Mesendoderm (in vitro differentiated cells): Measurements from ENCODE around the gene ABCC2.

ENCODE experiments used
- DNase-seq: peaks from one replicate; pipeline ENCODE4 v3.0.0; 2013
- H2AK5ac ChIP-seq: 2 replicates; pipeline ENCODE4 v1.6.1; 2013; ENCODE audit warnings: low read length, inconsistent platforms
- H2BK120ac ChIP-seq: 2 replicates; pipeline ENCODE4 v1.6.1; 2013; ENCODE audit warnings: low read depth, mild to moderate bottlenecking, low read length, moderate library complexity, mixed read lengths
- H2BK15ac ChIP-seq: replicated peaks from 2 replicates; pipeline ENCODE4 v1.6.1; 2013; ENCODE audit warnings: low read depth, mild to moderate bottlenecking, moderate library complexity
- H2BK5ac ChIP-seq: 2 replicates; pipeline ENCODE4 v1.6.1; 2013; ENCODE audit warnings: low read length, inconsistent platforms
- H3K18ac ChIP-seq: 2 replicates; pipeline ENCODE4 v1.6.1; 2013; ENCODE audit warnings: mild to moderate bottlenecking, low read length, mixed read lengths
- H3K23ac ChIP-seq: one replicate; pipeline ENCODE4 v1.6.1; 2013; ENCODE audit warnings: low read length
- H3K27ac ChIP-seq: 2 replicates; pipeline ENCODE4 v1.5.1; 2013; ENCODE audit warnings: low read depth, mild to moderate bottlenecking, inconsistent platforms, low read length, moderate library complexity
- H3K27me3 ChIP-seq: 2 replicates; pipeline ENCODE4 v1.6.1; 2013; ENCODE audit warnings: low read length, control low read depth, mild to moderate bottlenecking, inconsistent platforms; ENCODE audit not compliant: insufficient read depth, poor library complexity
- H3K36me3 ChIP-seq: 2 replicates; pipeline ENCODE4 v1.6.1; 2013; ENCODE audit warnings: low read length, inconsistent platforms; ENCODE audit not compliant: control insufficient read depth, insufficient read depth
- H3K4ac ChIP-seq: one replicate; pipeline ENCODE4 v1.6.1; 2013; ENCODE audit warnings: low read depth, mild to moderate bottlenecking, low read length, moderate library complexity
- H3K4me1 ChIP-seq: 2 replicates; pipeline ENCODE4 v1.6.1; 2013; ENCODE audit warnings: low read depth, low read length, inconsistent platforms; ENCODE audit not compliant: control insufficient read depth
- H3K4me2 ChIP-seq: 2 replicates; pipeline ENCODE4 v1.6.1; 2013; ENCODE audit warnings: low read length
- H3K4me3 ChIP-seq: 2 replicates; pipeline ENCODE4 v1.5.1; 2013; ENCODE audit warnings: mild to moderate bottlenecking, low read length
- H3K56ac ChIP-seq: one replicate; pipeline ENCODE4 v1.6.1; 2013; ENCODE audit warnings: low read length
- H3K79me1 ChIP-seq: 2 replicates; pipeline ENCODE4 v1.6.1; 2013; ENCODE audit warnings: low read length, inconsistent platforms
- H3K79me2 ChIP-seq: 2 replicates; pipeline ENCODE4 v1.6.1; 2013; ENCODE audit warnings: mild to moderate bottlenecking, low read length; ENCODE audit not compliant: control insufficient read depth, insufficient read depth
- H3K9ac ChIP-seq: 2 replicates; pipeline ENCODE4 v1.6.1; 2013; ENCODE audit warnings: low read length, inconsistent platforms
- H4K5ac ChIP-seq: one replicate; pipeline ENCODE4 v1.6.1; 2013; ENCODE audit warnings: low read length
- H4K8ac ChIP-seq: one replicate; pipeline ENCODE4 v1.6.1; 2013; ENCODE audit warnings: low read depth, mild to moderate bottlenecking, control low read depth, low read length, moderate library complexity
- WGBS: extraction: QIAGEN DNeasy Blood & Tissue Kit; methylation state at CpG from one replicate; pipeline ENCODE4 v1.1.7; 2013; ENCODE audit warnings: low lambda C conversion rate, missing lambda C conversion rate; ENCODE audit not compliant: insufficient coverage; ENCODE audit errors: extremely low coverage; 5-methylcytosine and 5-hydroxymethylcytosine counted together

The ABCC2 gene

GRCh38 chr10:99806091-99806490, 23.7 kb downstream of the ABCC2 start:
- Histone ChIP-seq H3K4me2 (no peak overlapping the region), H2BK5ac (no peak overlapping the region)
- WGBS, result no CpG with 5 or more reads among the region's 3 CpGs

GRCh38 chr10:99807786-99808185, 25.3 kb downstream of the ABCC2 start:
- H3K4me2 ChIP-seq, result no peak overlapping the region
- no peak overlapping the region for H3K18ac ChIP-seq
- no peaks in the 10 kb centered on the region for H3K79me2 ChIP-seq
- no peak overlapping the region for H2BK15ac ChIP-seq
- H3K27ac ChIP-seq, result no peak overlapping the region
- H2AK5ac ChIP-seq, result no peak overlapping the region
- H3K4me1 ChIP-seq, result no peaks in the 10 kb centered on the region
- H3K79me1 ChIP-seq, result no peaks in the 10 kb centered on the region
- H3K4me3 ChIP-seq, result no peak overlapping the region
- no peak for DNase-seq
- no peak overlapping the region for H3K4ac ChIP-seq
- H4K5ac ChIP-seq, result no peak overlapping the region
- no peak overlapping the region for H3K9ac ChIP-seq
- no peak overlapping the region for H2BK5ac ChIP-seq
- no peaks in the 10 kb centered on the region for H3K27me3 ChIP-seq
- no peak overlapping the region for H4K8ac ChIP-seq
- no peak overlapping the region for H2BK120ac ChIP-seq
- WGBS, result no CpG with 5 or more reads among the region's 2 CpGs
- H3K36me3 ChIP-seq, result no peaks in the 10 kb centered on the region
- no peak overlapping the region for H3K23ac ChIP-seq
- H3K56ac ChIP-seq, result no peak overlapping the region

More at GRCh38 chr10:99806091-99806490, 23.7 kb downstream of the ABCC2 start:
- no peak overlapping the region for H3K4me3 ChIP-seq
- H4K5ac ChIP-seq, result no peak overlapping the region
- H3K27me3 ChIP-seq, result no peaks in the 10 kb centered on the region
- H2BK15ac ChIP-seq, result no peak overlapping the region
- no peak overlapping the region for H2AK5ac ChIP-seq
- no peak overlapping the region for H2BK120ac ChIP-seq
- H3K4ac ChIP-seq, result no peak overlapping the region
- H3K9ac ChIP-seq, result no peak overlapping the region
- no peaks in the 10 kb centered on the region for H3K36me3 ChIP-seq
- H3K27ac ChIP-seq, result no peak overlapping the region
- no peak overlapping the region for H3K56ac ChIP-seq
- no peak overlapping the region for H3K23ac ChIP-seq
- no peaks in the 10 kb centered on the region for H3K79me2 ChIP-seq
- H3K4me1 ChIP-seq, result no peaks in the 10 kb centered on the region
- no peak overlapping the region for H4K8ac ChIP-seq
- no peak for DNase-seq
- H3K79me1 ChIP-seq, result no peaks in the 10 kb centered on the region
- no peak overlapping the region for H3K18ac ChIP-seq

DNA sequence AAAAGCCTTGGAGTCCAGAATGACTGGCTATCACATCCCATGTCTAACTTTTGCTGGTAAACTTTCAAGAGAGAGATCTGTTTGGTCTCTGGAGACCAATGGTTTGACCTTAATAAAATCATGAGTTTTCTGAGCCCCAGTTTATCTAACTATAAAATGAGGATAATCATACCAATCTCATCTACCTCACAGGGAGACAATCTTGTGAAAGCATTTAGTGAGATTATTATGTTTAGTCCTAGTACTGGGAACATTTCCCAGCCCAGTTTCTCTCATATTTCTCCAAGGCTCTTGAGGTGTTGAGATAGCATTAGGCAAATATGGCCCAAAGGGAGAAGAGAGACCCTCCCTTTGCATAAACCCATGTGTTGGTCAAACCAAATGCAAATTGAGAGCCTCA, 25.8 kb downstream of the ABCC2 start:
- no peaks in the 10 kb centered on the region for H3K27me3 ChIP-seq
- no peak overlapping the region for H3K56ac ChIP-seq
- H2AK5ac ChIP-seq, result no peak overlapping the region
- no peaks in the 10 kb centered on the region for H3K79me2 ChIP-seq
- H3K18ac ChIP-seq, result no peak overlapping the region
- H3K79me1 ChIP-seq, result no peaks in the 10 kb centered on the region
- H3K4me3 ChIP-seq, result no peak overlapping the region
- no peak overlapping the region for H3K27ac ChIP-seq
- H2BK120ac ChIP-seq, result no peak overlapping the region
- H3K4me2 ChIP-seq, result no peak overlapping the region
- no peak overlapping the region for H3K23ac ChIP-seq
- no peaks in the 10 kb centered on the region for H3K36me3 ChIP-seq
- no peak overlapping the region for H2BK15ac ChIP-seq
- no peak overlapping the region for H3K4ac ChIP-seq
- no peak overlapping the region for H4K5ac ChIP-seq
- no peak for DNase-seq
- H4K8ac ChIP-seq, result no peak overlapping the region
- H3K4me1 ChIP-seq, result no peaks in the 10 kb centered on the region
- H3K9ac ChIP-seq, result no peak overlapping the region
- no peak overlapping the region for H2BK5ac ChIP-seq

DNA sequence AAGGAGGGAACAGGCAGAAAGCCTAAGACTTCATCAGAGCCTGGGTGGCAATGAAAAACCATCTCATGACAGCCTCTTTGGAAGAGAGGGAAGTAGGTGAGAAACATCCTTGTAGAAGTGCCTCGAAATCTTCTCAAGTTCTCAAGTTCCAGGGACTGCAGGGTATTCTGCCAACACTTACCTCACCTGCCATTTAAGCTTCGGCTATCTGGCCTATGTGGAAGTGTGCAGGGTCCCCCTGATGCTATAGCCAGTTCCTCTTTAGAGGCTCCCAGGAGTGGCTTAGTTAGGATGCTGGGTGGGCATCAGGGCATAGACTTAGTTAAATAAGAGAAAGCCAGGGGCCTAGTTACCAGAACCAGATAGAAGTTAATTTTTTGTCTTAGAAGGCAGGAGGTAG, 27.0 kb downstream of the ABCC2 start:
- no peak for DNase-seq
- no peak overlapping the region for H3K4me3 ChIP-seq
- H2BK15ac ChIP-seq, result no peak overlapping the region
- no peak overlapping the region for H2BK120ac ChIP-seq
- H3K9ac ChIP-seq, result no peak overlapping the region
- H3K18ac ChIP-seq, result no peak overlapping the region
- no CpG with 5 or more reads among the region's 2 CpGs for WGBS
- no peaks in the 10 kb centered on the region for H3K4me1 ChIP-seq
- H3K27ac ChIP-seq, result no peak overlapping the region
- H3K36me3 ChIP-seq, result no peaks in the 10 kb centered on the region
- H3K4me2 ChIP-seq, result no peak overlapping the region
- no peak overlapping the region for H3K56ac ChIP-seq
- no peak overlapping the region for H4K8ac ChIP-seq
- H2BK5ac ChIP-seq, result no peak overlapping the region
- H3K79me1 ChIP-seq, result no peaks in the 10 kb centered on the region
- no peak overlapping the region for H3K4ac ChIP-seq
- H4K5ac ChIP-seq, result no peak overlapping the region
- no peak overlapping the region for H2AK5ac ChIP-seq
- H3K23ac ChIP-seq, result no peak overlapping the region
- H3K79me2 ChIP-seq, result no peaks in the 10 kb centered on the region
- H3K27me3 ChIP-seq, result no peaks in the 10 kb centered on the region

- H3K9ac ChIP-seq, result no peak overlapping the region
- no peak overlapping the region for H2BK5ac ChIP-seq
- no peaks in the 10 kb centered on the region for H3K27me3 ChIP-seq
- no peak overlapping the region for H3K23ac ChIP-seq
- H3K4me1 ChIP-seq, result no peaks in the 10 kb centered on the region
- H3K36me3 ChIP-seq, result no peaks in the 10 kb centered on the region
- H4K8ac ChIP-seq, result no peak overlapping the region
- H2AK5ac ChIP-seq, result no peak overlapping the region
- no peaks in the 10 kb centered on the region for H3K79me2 ChIP-seq
- DNase-seq, result no peak
- H3K4me2 ChIP-seq, result no peak overlapping the region
- H4K5ac ChIP-seq, result no peak overlapping the region
- no peaks in the 10 kb centered on the region for H3K79me1 ChIP-seq
- H3K56ac ChIP-seq, result no peak overlapping the region
- no CpG with 5 or more reads among the region's 7 CpGs for WGBS
- H2BK15ac ChIP-seq, result no peak overlapping the region
- H3K27ac ChIP-seq, result no peak overlapping the region
- no peak overlapping the region for H3K18ac ChIP-seq
- no peak overlapping the region for H3K4me3 ChIP-seq
- H3K4ac ChIP-seq, result no peak overlapping the region
- no peak overlapping the region for H2BK120ac ChIP-seq
Observed at GRCh38 chr10:99809931-99810615, 27.6 kb downstream of the ABCC2 start.

DNA sequence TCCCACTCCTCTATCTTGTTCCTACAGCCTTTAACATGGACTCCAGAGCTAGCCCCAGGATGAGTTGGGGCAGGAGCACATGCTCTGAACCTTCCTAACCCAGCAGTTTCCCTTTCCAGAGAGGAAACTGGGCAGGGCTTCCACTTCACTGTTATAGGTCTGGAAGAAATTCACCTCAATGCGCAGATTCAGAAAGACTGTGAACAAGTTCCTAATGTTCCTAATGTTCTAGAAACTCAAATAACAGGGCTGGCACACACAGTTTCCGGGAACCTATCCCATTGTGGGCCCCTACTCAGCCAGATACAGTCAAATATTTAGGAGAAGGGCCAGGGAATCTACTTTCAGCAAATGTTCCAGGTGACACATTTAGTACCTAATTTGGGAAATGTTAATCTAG, 29.7 kb downstream of the ABCC2 start:
- H3K79me1 ChIP-seq, result no peaks in the 10 kb centered on the region
- no peaks in the 10 kb centered on the region for H3K79me2 ChIP-seq
- H3K9ac ChIP-seq, result no peak overlapping the region
- no peaks in the 10 kb centered on the region for H3K4me1 ChIP-seq
- H3K36me3 ChIP-seq, result no peaks in the 10 kb centered on the region
- no peak overlapping the region for H2BK15ac ChIP-seq
- no peak overlapping the region for H3K56ac ChIP-seq
- no peak overlapping the region for H3K27ac ChIP-seq
- no peak overlapping the region for H3K4me3 ChIP-seq
- WGBS, result no CpG with 5 or more reads among the region's 2 CpGs
- no peak overlapping the region for H2AK5ac ChIP-seq
- no peak overlapping the region for H4K5ac ChIP-seq
- H3K4ac ChIP-seq, result no peak overlapping the region
- H3K23ac ChIP-seq, result no peak overlapping the region
- H3K18ac ChIP-seq, result no peak overlapping the region
- no peak overlapping the region for H2BK5ac ChIP-seq
- H3K4me2 ChIP-seq, result no peak overlapping the region
- H2BK120ac ChIP-seq, result no peak overlapping the region
- no peaks in the 10 kb centered on the region for H3K27me3 ChIP-seq
- no peak for DNase-seq
- H4K8ac ChIP-seq, result no peak overlapping the region
